Sigmoid colon (tissue), 4 donors: Measurements from ENCODE around the gene C1QTNF8.

Source experiments
- CTCF ChIP-seq, 4 experiments: fragments of 450-650 bp in 3 of 4; fragments of 200-600 bp in 1 of 4; IDR thresholded peaks; one replicate each; pipeline ENCODE4 v1.5.1; 2016 to 2019; ENCODE audit warnings: antibody characterized with exemption in 4 of 4, mild to moderate bottlenecking in 3 of 4, moderate library complexity in 2 of 4
- EP300 ChIP-seq, 4 donors: sonication (generic); formaldehyde crosslinking; IDR thresholded peaks; one replicate each; pipeline ENCODE4 v1.6.1; 2017; ENCODE audit warnings: antibody characterized with exemption in 4 of 4
- POLR2A ChIP-seq, 2 donors: fragments of 450-650 bp; IDR thresholded peaks; one replicate each; pipeline ENCODE4 v1.6.1; 2016; ENCODE audit warnings: antibody characterized with exemption in 2 of 2, mild to moderate bottlenecking in 2 of 2, moderate library complexity in 2 of 2

- TF ChIP-seq CTCF (IDR thresholded peaks at IDR 0.05) (no peak), EP300 (IDR thresholded peaks at IDR 0.05) (no peak), POLR2A (IDR thresholded peaks at IDR 0.05) (no peak)
These were observed 2.5 kb downstream of the C1QTNF8 start for GRCh38 chr16:1093284-1094123.
